Fibroblast of lung (primary cell): ENCODE data around the gene VEPH1.

ENCODE experiments used
- CTCF ChIP-seq, 2 donors: IDR thresholded peaks in 1 of 2; conservative IDR thresholded peaks in 1 of 2; 1 replicate in 1 of 2; 2 replicates in 1 of 2; pipeline ENCODE4 v1.5.1; 2011 to 2012; ENCODE audit warnings: low read length in 2 of 2, control low read depth in 1 of 2, inconsistent platforms in 1 of 2, low read depth in 1 of 2, mild to moderate bottlenecking in 1 of 2
- EZH2 ChIP-seq: IDR thresholded peaks from 2 replicates; pipeline ENCODE4 v1.5.1; 2012; ENCODE audit warnings: low read length, control low read depth, mild to moderate bottlenecking; ENCODE audit errors: missing control alignments

DNA sequence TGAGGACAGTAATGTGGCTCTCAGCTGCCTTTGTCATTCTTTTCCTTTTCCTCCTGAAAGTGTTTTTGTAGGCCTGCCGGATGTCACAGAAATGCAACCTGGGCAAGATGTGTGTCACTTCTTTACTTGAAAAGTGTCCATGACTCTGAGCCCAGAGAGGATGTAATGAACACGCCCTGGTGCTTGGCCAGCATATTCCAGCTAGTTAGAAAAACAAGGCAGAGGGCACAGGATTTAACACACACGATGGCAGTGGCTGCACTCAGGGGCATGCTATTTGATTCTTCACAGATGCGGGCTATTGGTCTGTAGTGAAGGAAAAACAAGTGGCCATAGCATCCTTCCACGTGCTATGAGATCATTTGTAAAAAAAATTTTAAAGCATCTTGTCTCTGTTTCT, 96.8 kb downstream of the VEPH1 start:
- TF ChIP-seq CTCF (conservative IDR thresholded peaks at IDR 0.05 in 1 of 2, IDR thresholded peaks at IDR 0.05 in 1 of 2; ENCODE audit: low read depth in 1 of 2, low read length in 2 of 2) (no peak), EZH2 (no peak)
